T-cell (primary cell): ENCODE results near the gene NLGN2. TPM values are rescaled to one million over a fixed set of nuclear protein-coding genes. Genes with fewer than 3 reads are reported as not detected.

ENCODE experiments used
- ATAC-seq, 4 experiments: fragments of 200-7000 bp in 3 of 4; fragments of 150-1000 bp in 1 of 4; cut with Tn5 transposase; replicated peaks in 1 of 4; 1 replicate in 3 of 4; 2 replicates in 1 of 4; pipeline ENCODE4 v1.10.0; 2021; ENCODE audit warnings: moderate library complexity in 3 of 4, mild to moderate bottlenecking in 2 of 4, moderate number of reproducible peaks in 1 of 4
- CTCF ChIA-PET, 2 donors: fragments of 300-600 bp; sonication (Branson Sonifier 250); formaldehyde crosslinking; loops; one replicate each; lab custom pipeline; 2022; ENCODE audit warnings: antibody characterized with exemption in 2 of 2; lab: Charles Lee
- POLR2A ChIA-PET, 2 donors: fragments of 300-600 bp; sonication (Branson Sonifier 250); formaldehyde crosslinking; loops; one replicate each; lab custom pipeline; 2022; ENCODE audit warnings: antibody characterized with exemption in 2 of 2; lab: Charles Lee
- DNase-seq, 35 experiments: peaks; one replicate each; pipeline versions ENCODE4 v3.0.0 to v3.0.0-alpha.2; 2013 to 2023
- H3K27ac ChIP-seq: one replicate; pipeline ENCODE4 v1.5.1; 2013; ENCODE audit warnings: low read length
- H3K27me3 ChIP-seq, 2 experiments: replicated peaks in 1 of 2; 1 replicate in 1 of 2; 2 replicates in 1 of 2; pipeline versions ENCODE4 v1.6.1 to v1.7.0; 2013; ENCODE audit warnings: low read length in 1 of 2, mixed read lengths in 1 of 2; ENCODE audit not compliant: control insufficient read depth in 2 of 2, insufficient read depth in 2 of 2; ENCODE audit errors: extremely low read depth in 1 of 2
- H3K36me3 ChIP-seq, 2 donors: 1 replicate in 1 of 2; 2 replicates in 1 of 2; pipeline versions ENCODE4 v1.6.1 to v1.7.0; 2013; ENCODE audit warnings: low read length in 1 of 2; ENCODE audit not compliant: control insufficient read depth in 2 of 2, insufficient read depth in 1 of 2; ENCODE audit errors: extremely low read depth in 1 of 2
- H3K4me1 ChIP-seq, 2 experiments: 1 replicate in 1 of 2; 2 replicates in 1 of 2; pipeline versions ENCODE4 v1.6.1 to v1.7.0; 2013; ENCODE audit warnings: low read length in 2 of 2, mixed read lengths in 1 of 2; ENCODE audit not compliant: insufficient read depth in 2 of 2, control insufficient read depth in 1 of 2; ENCODE audit errors: extremely low read depth in 1 of 2
- H3K4me3 ChIP-seq, 2 donors: 1 replicate in 1 of 2; 2 replicates in 1 of 2; pipeline versions ENCODE4 v1.5.1 to v1.7.0; 2013; ENCODE audit warnings: mild to moderate bottlenecking in 2 of 2, low read length in 1 of 2, moderate library complexity in 1 of 2; ENCODE audit not compliant: control insufficient read depth in 1 of 2; ENCODE audit errors: extremely low read depth in 1 of 2
- H3K9me3 ChIP-seq: 2 replicates; pipeline ENCODE4 v1.7.0; 2013
- H3K27ac Mint-ChIP-seq, 2 donors: one replicate each; pipeline ENCODE4 v1.8.0; 2020 to 2021; ENCODE audit warnings: mild to moderate bottlenecking in 2 of 2, mixed read lengths in 2 of 2
- H3K27me3 Mint-ChIP-seq, 2 donors: one replicate each; pipeline ENCODE4 v1.8.0; 2021 to 2022; ENCODE audit warnings: mixed read lengths in 2 of 2
- H3K36me3 Mint-ChIP-seq: one replicate; pipeline ENCODE4 v1.8.0; 2021; ENCODE audit warnings: mixed read lengths
- H3K4me1 Mint-ChIP-seq, 3 donors: one replicate each; pipeline ENCODE4 v1.8.0; 2020 to 2022; ENCODE audit warnings: mixed read lengths in 3 of 3, mild to moderate bottlenecking in 1 of 3
- H3K4me3 Mint-ChIP-seq, 3 donors: one replicate each; pipeline ENCODE4 v1.8.0; 2020 to 2022; ENCODE audit warnings: mild to moderate bottlenecking in 3 of 3, mixed read lengths in 3 of 3, moderate library complexity in 3 of 3
- H3K9me3 Mint-ChIP-seq, 3 donors: one replicate each; pipeline ENCODE4 v1.8.0; 2020 to 2022; ENCODE audit warnings: mixed read lengths in 3 of 3
- WGBS: methylation state at CpG from one replicate; pipeline ENCODE4 v1.1.5; 2013; ENCODE audit warnings: missing lambda C conversion rate; ENCODE audit not compliant: insufficient coverage; 5-methylcytosine and 5-hydroxymethylcytosine counted together
- total RNA-seq, 35 experiments: library from RNA in 6 of 35; stranded (reverse) in 6 of 35; fragments of 120-200 nt in 1 of 35; gene quantifications; one replicate each; pipeline versions ENCODE4 v1.2.1 to v1.2.4 and lab custom pipeline; 2013 to 2026

NLGN2 gene
- total RNA-seq, 5 donors from 2014 or later (not counting 1 experiment from before 2014, with no cell fraction given) = 6.8 to 8.9 (median 8.4) TPM

- ChIA-PET POLR2A (interaction anchor here in 1 of 2 donors (0.7 kb wide), 1 partner anchor 31 kb away, joined by 5 read pairs; no protein-coding TSS in a partner anchor), CTCF (no interaction called here)
- Mint-ChIP-seq H3K4me3 (no peak overlapping the region), H3K27ac (no peak overlapping the region), H3K36me3 (no peaks in the 10 kb centered on the region), H3K4me1 (no peaks in the 10 kb centered on the region), H3K9me3 (no peaks in the 10 kb centered on the region), H3K27me3 (peaks cover 0 to 4% of the 10 kb centered on the region in 2 donors)
- no peaks in the 10 kb centered on the region for H3K9me3 ChIP-seq
- 87% methylated on average over 14 of the region's 14 CpGs for WGBS
- no peak for DNase-seq
- no peaks in the 10 kb centered on the region for H3K36me3 ChIP-seq
- peaks cover 0 to 18% of the 10 kb centered on the region in 2 experiments for H3K27me3 ChIP-seq
- no peak overlapping the region for H3K27ac ChIP-seq
- H3K4me1 ChIP-seq = no peaks in the 10 kb centered on the region
- H3K4me3 ChIP-seq = no peak overlapping the region
- ATAC-seq = no peak
These were observed 7.2 kb downstream of the NLGN2 start for GRCh38 chr17:7414837-7415236.

GRCh38 chr17:7415784-7416183 lies 8.1 kb downstream of the NLGN2 start:
- Histone ChIP-seq H3K27me3 (peaks cover 0 to 21% of the 10 kb centered on the region in 2 experiments), H3K9me3 (no peaks in the 10 kb centered on the region), H3K4me1 (no peaks in the 10 kb centered on the region), H3K4me3 (no peak overlapping the region), H3K36me3 (no peaks in the 10 kb centered on the region), H3K27ac (no peak overlapping the region)
- no peaks in the 10 kb centered on the region for H3K9me3 Mint-ChIP-seq
- ChIA-PET CTCF (no interaction called here), POLR2A (no interaction called here)
- H3K36me3 Mint-ChIP-seq = no peaks in the 10 kb centered on the region
- no peak overlapping the region for H3K4me3 Mint-ChIP-seq
- ATAC-seq (no peak), DNase-seq (no peak)
- no peaks in the 10 kb centered on the region for H3K4me1 Mint-ChIP-seq
- H3K27me3 Mint-ChIP-seq = peaks cover 0 to 4% of the 10 kb centered on the region in 2 donors
- H3K27ac Mint-ChIP-seq = no peak overlapping the region
- 89% methylated on average over 20 of the region's 23 CpGs for WGBS

- no peaks in the 10 kb centered on the region for H3K4me1 ChIP-seq
- peak in 1 of 35 experiments; percentile 30 for DNase-seq
These were observed 8.7 kb downstream of the NLGN2 start for GRCh38 chr17:7416323-7416722.

GRCh38 chr17:7417056-7417655 lies 9.5 kb downstream of the NLGN2 start:
- Mint-ChIP-seq H3K36me3 (no peaks in the 10 kb centered on the region), H3K27ac (no peak overlapping the region), H3K9me3 (no peaks in the 10 kb centered on the region), H3K27me3 (peaks cover 0 to 4% of the 10 kb centered on the region in 2 donors), H3K4me1 (no peaks in the 10 kb centered on the region), H3K4me3 (no peak overlapping the region)
- no peak overlapping the region for H3K27ac ChIP-seq
- H3K4me3 ChIP-seq = no peak overlapping the region
- no peaks in the 10 kb centered on the region for H3K36me3 ChIP-seq
- 95% methylated on average over 43 of the region's 54 CpGs for WGBS
- POLR2A ChIA-PET = no interaction called here
- H3K27me3 ChIP-seq = peaks cover 0 to 21% of the 10 kb centered on the region in 2 experiments
- DNase-seq = no peak
- no peaks in the 10 kb centered on the region for H3K4me1 ChIP-seq
- no peaks in the 10 kb centered on the region for H3K9me3 ChIP-seq
- ATAC-seq = no peak
- CTCF ChIA-PET = no interaction called here

More at GRCh38 chr17:7416323-7416722, 8.7 kb downstream of the NLGN2 start:
- H3K36me3 Mint-ChIP-seq = no peaks in the 10 kb centered on the region
- POLR2A ChIA-PET = no interaction called here
- H3K27ac Mint-ChIP-seq = no peak overlapping the region
- H3K4me1 Mint-ChIP-seq = no peaks in the 10 kb centered on the region
- H3K9me3 Mint-ChIP-seq = no peaks in the 10 kb centered on the region
- H3K36me3 ChIP-seq = no peaks in the 10 kb centered on the region
- H3K27me3 ChIP-seq = peaks cover 0 to 21% of the 10 kb centered on the region in 2 experiments
- peak in 1 of 4 experiments; percentile 36 for ATAC-seq
- 77% methylated on average over 4 of the region's 6 CpGs for WGBS
- CTCF ChIA-PET = no interaction called here
- H3K4me3 Mint-ChIP-seq = no peak overlapping the region
- H3K27me3 Mint-ChIP-seq = peaks cover 0 to 4% of the 10 kb centered on the region in 2 donors
- H3K4me3 ChIP-seq = no peak overlapping the region
- no peaks in the 10 kb centered on the region for H3K9me3 ChIP-seq
- no peak overlapping the region for H3K27ac ChIP-seq

GRCh38 chr17:7418472-7419152 lies 11.0 kb downstream of the NLGN2 start:
- H3K36me3 ChIP-seq = no peaks in the 10 kb centered on the region
- H3K27me3 ChIP-seq = peaks cover 0 to 21% of the 10 kb centered on the region in 2 experiments
- H3K27me3 Mint-ChIP-seq = peaks cover 0 to 4% of the 10 kb centered on the region in 2 donors
- no peak overlapping the region for H3K27ac ChIP-seq
- H3K4me1 ChIP-seq = no peaks in the 10 kb centered on the region
- 83% methylated on average over 9 of the region's 18 CpGs for WGBS
- H3K4me3 ChIP-seq = no peak overlapping the region
- H3K4me3 Mint-ChIP-seq = no peak overlapping the region
- no peaks in the 10 kb centered on the region for H3K36me3 Mint-ChIP-seq
- H3K9me3 Mint-ChIP-seq = no peaks in the 10 kb centered on the region
- ChIA-PET CTCF (interaction anchor here in 1 of 2 donors (0.5 kb wide), 1 partner anchor 116 kb away, joined by 3 read pairs; no protein-coding TSS in a partner anchor), POLR2A (no interaction called here)
- no peak overlapping the region for H3K27ac Mint-ChIP-seq
- ATAC-seq = no peak
- no peaks in the 10 kb centered on the region for H3K4me1 Mint-ChIP-seq
- H3K9me3 ChIP-seq = no peaks in the 10 kb centered on the region
- DNase-seq = no peak

GRCh38 chr17:7419819-7420610 lies 12.4 kb downstream of the NLGN2 start, which contains the start of gene SPEM1:
Gene SPEM1 (plus strand): TSS chr17:7420324. CDS start chr17:7420385, 61 bp downstream.
- Mint-ChIP-seq H3K4me3 (no peak within 1 kb of the TSS), H3K9me3 (no peaks in the 10 kb centered on the region), H3K27ac (no peak within 1 kb of the TSS), H3K4me1 (no peaks in the 10 kb centered on the region), H3K36me3 (no peaks in the 10 kb centered on the region), H3K27me3 (peaks cover 0 to 4% of the 10 kb centered on the region in 2 donors)
- CTCF ChIA-PET = no interaction called here
- ATAC-seq (no peak), DNase-seq (no peak)
- Histone ChIP-seq H3K36me3 (no peaks in the 10 kb centered on the region), H3K4me3 (no peak within 1 kb of the TSS), H3K9me3 (no peaks in the 10 kb centered on the region), H3K27me3 (peaks cover 0 to 21% of the 10 kb centered on the region in 2 experiments), H3K27ac (no peak within 1 kb of the TSS), H3K4me1 (no peaks in the 10 kb centered on the region)
- POLR2A ChIA-PET = interaction anchor here in 1 of 2 donors (0.6 kb wide), 1 partner anchor 839 kb away, joined by 6 read pairs; no protein-coding TSS in a partner anchor
- 86% methylated on average over 16 of the region's 17 CpGs for WGBS
